Tibial nerve (tissue), 4 donors: Measurements from ENCODE around the gene CFAP61.

Experiments used
- EP300 ChIP-seq, 2 donors: sonication (generic); formaldehyde crosslinking; IDR thresholded peaks; one replicate each; pipeline ENCODE4 v1.6.1; 2017; ENCODE audit warnings: antibody characterized with exemption in 2 of 2, mild to moderate bottlenecking in 1 of 2
- TF ChIP-seq, protein P1 (sequence below), 5 experiments: fragments of 200-600 bp in 3 of 5; fragments of 450-650 bp in 2 of 5; sonication (generic) in 3 of 5; IDR thresholded peaks; one replicate each; pipeline ENCODE4 v1.5.1; 2016 to 2019; ENCODE audit warnings: antibody characterized with exemption in 5 of 5, mild to moderate bottlenecking in 3 of 5, moderate library complexity in 2 of 5

DNA sequence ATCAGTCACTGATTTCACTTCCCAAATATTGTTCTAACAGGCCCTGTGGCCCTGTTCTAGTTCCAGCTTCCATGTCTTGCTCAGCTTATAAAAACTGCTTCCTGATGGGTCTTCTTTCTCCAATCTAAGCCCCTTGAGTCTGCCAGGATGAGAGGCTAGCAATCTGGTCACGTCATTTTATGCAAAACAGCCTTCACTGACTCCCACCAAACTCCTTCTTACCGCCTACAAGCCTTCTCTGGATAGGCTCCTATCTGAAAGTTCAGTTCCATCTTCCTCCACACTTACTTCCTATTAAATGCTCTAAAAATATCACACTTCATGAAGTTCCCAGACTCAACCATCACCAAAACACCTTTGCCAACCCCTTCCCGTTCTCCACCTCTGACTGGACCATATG is 15.6 kb upstream of the CFAP61 start:
- no peak for TF ChIP-seq EP300 (IDR thresholded peaks at IDR 0.05)
- TF ChIP-seq, protein P1, sequence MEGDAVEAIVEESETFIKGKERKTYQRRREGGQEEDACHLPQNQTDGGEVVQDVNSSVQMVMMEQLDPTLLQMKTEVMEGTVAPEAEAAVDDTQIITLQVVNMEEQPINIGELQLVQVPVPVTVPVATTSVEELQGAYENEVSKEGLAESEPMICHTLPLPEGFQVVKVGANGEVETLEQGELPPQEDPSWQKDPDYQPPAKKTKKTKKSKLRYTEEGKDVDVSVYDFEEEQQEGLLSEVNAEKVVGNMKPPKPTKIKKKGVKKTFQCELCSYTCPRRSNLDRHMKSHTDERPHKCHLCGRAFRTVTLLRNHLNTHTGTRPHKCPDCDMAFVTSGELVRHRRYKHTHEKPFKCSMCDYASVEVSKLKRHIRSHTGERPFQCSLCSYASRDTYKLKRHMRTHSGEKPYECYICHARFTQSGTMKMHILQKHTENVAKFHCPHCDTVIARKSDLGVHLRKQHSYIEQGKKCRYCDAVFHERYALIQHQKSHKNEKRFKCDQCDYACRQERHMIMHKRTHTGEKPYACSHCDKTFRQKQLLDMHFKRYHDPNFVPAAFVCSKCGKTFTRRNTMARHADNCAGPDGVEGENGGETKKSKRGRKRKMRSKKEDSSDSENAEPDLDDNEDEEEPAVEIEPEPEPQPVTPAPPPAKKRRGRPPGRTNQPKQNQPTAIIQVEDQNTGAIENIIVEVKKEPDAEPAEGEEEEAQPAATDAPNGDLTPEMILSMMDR (IDR thresholded peaks at IDR 0.05), result no peak
